SK-N-SH (cell line): ENCODE results near the gene PPP3CA.

Source experiments
- CTCF ChIP-seq: fragments of 200-600 bp; sonication (generic); IDR thresholded peaks from 2 replicates; pipeline ENCODE4 v1.6.1; 2017; ENCODE audit warnings: antibody characterized with exemption, mild to moderate bottlenecking, moderate library complexity
- ELF1 ChIP-seq: IDR thresholded peaks from 2 replicates; pipeline ENCODE4 v1.4.0; 2012
- EZH2phosphoT487 ChIP-seq: fragments of 200-600 bp; sonication (generic); IDR thresholded peaks from 2 replicates; pipeline ENCODE4 v1.6.1; 2017; ENCODE audit warnings: low read depth, mixed run types, mild to moderate bottlenecking, antibody characterized with exemption, moderate library complexity, borderline replicate concordance
- FOSL2 ChIP-seq: IDR thresholded peaks from 2 replicates; pipeline ENCODE4 v1.4.0; 2012; ENCODE audit warnings: low read depth, mild to moderate bottlenecking, moderate library complexity, borderline replicate concordance
- FOXM1 ChIP-seq: IDR thresholded peaks from 2 replicates; pipeline ENCODE4 v1.4.0; 2012; ENCODE audit warnings: low read depth, mild to moderate bottlenecking
- GATA2 ChIP-seq: sonication (generic); formaldehyde crosslinking; IDR thresholded peaks from 2 replicates; pipeline ENCODE4 v1.5.0; 2020; ENCODE audit warnings: mild to moderate bottlenecking, missing genetic modification reagents
- POLR2AphosphoS5 ChIP-seq: IDR thresholded peaks from 2 replicates; pipeline ENCODE4 v1.6.1; 2012; ENCODE audit warnings: low read depth, low read length
- REST ChIP-seq: IDR thresholded peaks from 2 replicates; pipeline ENCODE4 v1.6.1; 2012; ENCODE audit warnings: mild to moderate bottlenecking, low read depth, low read length, moderate library complexity

GRCh38 chr4:101334963-101335572 is 12.3 kb downstream of the PPP3CA start:
- TF ChIP-seq GATA2 (CRISPR knock-in tag), result no peak
- TF ChIP-seq REST, result no peak
- TF ChIP-seq EZH2phosphoT487, result no peak
- no peak for TF ChIP-seq CTCF
- TF ChIP-seq POLR2AphosphoS5, result no peak
- TF ChIP-seq FOXM1, result no peak
- TF ChIP-seq ELF1, result no peak
- no peak for TF ChIP-seq FOSL2
